GM23338 (cell line): ENCODE results near the gene MTR. TPM values are rescaled to one million over a fixed set of nuclear protein-coding genes. Genes with fewer than 3 reads are reported as not detected.

ENCODE experiments used
- ATAC-seq: fragments of 200-7000 bp; cut with Tn5 transposase; 3 replicates; pipeline ENCODE4 v1.9.1; 2020
- DNase-seq: peaks from one replicate; pipeline ENCODE4 v3.0.0-alpha.2; 2015; ENCODE audit warnings: low spot score
- H2AFZ ChIP-seq: fragments of 200-600 bp; sonication (generic); 2 replicates; pipeline ENCODE4 v1.8.0; 2016; ENCODE audit warnings: antibody characterized with exemption, mild to moderate bottlenecking, moderate library complexity
- H3F3A ChIP-seq: fragments of 200-600 bp; sonication (generic); replicated peaks from 2 replicates; pipeline ENCODE4 v1.8.0; 2017; ENCODE audit warnings: antibody characterized with exemption, mixed run types, low read depth
- H3K27ac ChIP-seq: fragments of 200-600 bp; sonication (generic); 2 replicates; pipeline ENCODE4 v1.6.1; 2016; ENCODE audit warnings: low read depth
- H3K27me3 ChIP-seq: fragments of 200-600 bp; sonication (generic); 2 replicates; pipeline ENCODE4 v1.8.0; 2016; ENCODE audit warnings: mild to moderate bottlenecking, mixed run types, moderate library complexity; ENCODE audit not compliant: insufficient read depth
- H3K36me3 ChIP-seq: fragments of 200-600 bp; sonication (generic); 2 replicates; pipeline ENCODE4 v1.8.0; 2016; ENCODE audit warnings: mild to moderate bottlenecking; ENCODE audit not compliant: insufficient read depth
- H3K4me1 ChIP-seq: fragments of 200-600 bp; sonication (generic); 2 replicates; pipeline ENCODE4 v1.8.0; 2016; ENCODE audit warnings: mild to moderate bottlenecking, moderate library complexity; ENCODE audit not compliant: insufficient read depth
- H3K4me2 ChIP-seq: fragments of 200-600 bp; sonication (generic); 2 replicates; pipeline ENCODE4 v1.7.1; 2017; ENCODE audit warnings: mixed run types
- H3K4me3 ChIP-seq: fragments of 200-600 bp; sonication (generic); 2 replicates; pipeline ENCODE4 v1.6.1; 2016; ENCODE audit warnings: mixed run types
- H3K79me2 ChIP-seq: fragments of 200-600 bp; sonication (generic); replicated peaks from 2 replicates; pipeline ENCODE4 v1.8.0; 2017; ENCODE audit warnings: mild to moderate bottlenecking; ENCODE audit not compliant: insufficient read depth
- H3K9me2 ChIP-seq: fragments of 200-600 bp; sonication (generic); 2 replicates; pipeline ENCODE4 v1.8.0; 2017; ENCODE audit not compliant: insufficient read depth
- H4K20me1 ChIP-seq: fragments of 200-600 bp; sonication (generic); replicated peaks from 2 replicates; pipeline ENCODE4 v1.8.0; 2017; ENCODE audit warnings: mild to moderate bottlenecking; ENCODE audit not compliant: insufficient read depth
- H3K27ac Mint-ChIP-seq: 2 replicates; pipeline ENCODE4 v1.8.0; 2020; ENCODE audit warnings: inconsistent platforms, mild to moderate bottlenecking, moderate library complexity, mixed read lengths
- H3K27me3 Mint-ChIP-seq: 3 replicates; pipeline ENCODE4 v1.8.0; 2022; ENCODE audit warnings: low read depth, mild to moderate bottlenecking, moderate library complexity, mixed read lengths, inconsistent platforms; ENCODE audit not compliant: insufficient read depth, poor library complexity
- H3K36me3 Mint-ChIP-seq: 3 replicates; pipeline ENCODE4 v1.8.0; 2021; ENCODE audit warnings: low read depth, mild to moderate bottlenecking, inconsistent platforms, moderate library complexity, mixed read lengths
- H3K4me1 Mint-ChIP-seq: 3 replicates; pipeline ENCODE4 v1.8.0; 2020; ENCODE audit warnings: mild to moderate bottlenecking, inconsistent platforms, mixed read lengths
- H3K4me3 Mint-ChIP-seq: 3 replicates; pipeline ENCODE4 v1.8.0; 2021; ENCODE audit warnings: moderate library complexity, mild to moderate bottlenecking, inconsistent platforms, mixed read lengths
- H3K9me3 Mint-ChIP-seq: 3 replicates; pipeline ENCODE4 v1.8.0; 2020; ENCODE audit warnings: moderate library complexity, mild to moderate bottlenecking, inconsistent platforms, mixed read lengths
- CREB1 ChIP-seq: fragments of 250-450 bp; sonication (Bioruptor Pico); IDR thresholded peaks from 2 replicates; pipeline ENCODE4 v1.5.0; 2020; ENCODE audit warnings: low read depth, mild to moderate bottlenecking, moderate library complexity
- CTCF ChIP-seq, 2 experiments: fragments of 200-600 bp in 1 of 2; sonication (generic) in 1 of 2; conservative IDR thresholded peaks; 2 replicates each; pipeline versions ENCODE4 v1.5.1 to v1.6.1; 2016 to 2017; ENCODE audit warnings: antibody characterized with exemption in 2 of 2, low read depth in 2 of 2, mild to moderate bottlenecking in 2 of 2, moderate library complexity in 1 of 2
- EZH2 ChIP-seq: fragments of 200-600 bp; sonication (generic); IDR thresholded peaks from one replicate; pipeline ENCODE4 v1.8.0; 2017; ENCODE audit warnings: antibody characterized with exemption, mild to moderate bottlenecking, low read depth; ENCODE audit not compliant: unreplicated experiment
- EZH2phosphoT487 ChIP-seq: fragments of 200-600 bp; sonication (generic); IDR thresholded peaks from one replicate; pipeline ENCODE4 v1.8.1; 2018; ENCODE audit warnings: antibody characterized with exemption; ENCODE audit not compliant: unreplicated experiment
- JUNB ChIP-seq: IDR thresholded peaks from one replicate; pipeline ENCODE4 v1.6.1; 2016; ENCODE audit warnings: antibody characterized with exemption; ENCODE audit not compliant: unreplicated experiment
- NANOG ChIP-seq: IDR thresholded peaks from 2 replicates; pipeline ENCODE4 v1.6.1; 2016; ENCODE audit warnings: antibody characterized with exemption, borderline replicate concordance
- POLR2AphosphoS5 ChIP-seq: IDR thresholded peaks from 2 replicates; pipeline ENCODE4 v1.6.1; 2016; ENCODE audit warnings: antibody characterized with exemption, low read depth
- STAT1 ChIP-seq: IDR thresholded peaks from one replicate; pipeline ENCODE4 v1.6.1; 2016; ENCODE audit warnings: antibody characterized with exemption; ENCODE audit not compliant: unreplicated experiment
- ZNF114 ChIP-seq: fragments of 250-450 bp; sonication (Bioruptor Pico); IDR thresholded peaks from 2 replicates; pipeline ENCODE4 v1.5.0; 2020; ENCODE audit warnings: mild to moderate bottlenecking, moderate library complexity
- ZNF331 ChIP-seq: fragments of 250-450 bp; sonication (Bioruptor Pico); IDR thresholded peaks from 2 replicates; pipeline ENCODE4 v1.5.0; 2020; ENCODE audit warnings: low read depth, mild to moderate bottlenecking, moderate library complexity
- polyA plus RNA-seq: library from polyadenylated mRNA; unstranded; fragments of >200 nt; fragmentation: Nextera tagmentation; extraction: Ambion mirVana; gene quantifications from 2 replicates; pipeline ENCODE4 v1.2.1, GENCODE V29; 2016
- total RNA-seq: library from RNA; depleted of rRNA; stranded (reverse); fragments of >200 nt; shearing (Covaris generic); gene quantifications from 2 replicates; pipeline ENCODE4 v1.2.3, GENCODE V29; 2014
- TF ChIP-seq, protein P1 (sequence below): IDR thresholded peaks from one replicate; pipeline ENCODE4 v1.6.1; 2018; ENCODE audit warnings: antibody characterized with exemption; ENCODE audit not compliant: unreplicated experiment
- TF ChIP-seq, protein P2 (sequence below): IDR thresholded peaks from 2 replicates; pipeline ENCODE4 v1.6.1; 2016; ENCODE audit warnings: antibody characterized with exemption
- TF ChIP-seq, protein P3 (sequence below): fragments of 250-450 bp; sonication (Bioruptor Pico); IDR thresholded peaks from 2 replicates; pipeline ENCODE4 v1.5.0; 2020; ENCODE audit warnings: mild to moderate bottlenecking, moderate library complexity

MTR gene
- total and polyA plus RNA-seq, 2 experiments from 2014 or later = 6.4 to 20.0 TPM

DNA sequence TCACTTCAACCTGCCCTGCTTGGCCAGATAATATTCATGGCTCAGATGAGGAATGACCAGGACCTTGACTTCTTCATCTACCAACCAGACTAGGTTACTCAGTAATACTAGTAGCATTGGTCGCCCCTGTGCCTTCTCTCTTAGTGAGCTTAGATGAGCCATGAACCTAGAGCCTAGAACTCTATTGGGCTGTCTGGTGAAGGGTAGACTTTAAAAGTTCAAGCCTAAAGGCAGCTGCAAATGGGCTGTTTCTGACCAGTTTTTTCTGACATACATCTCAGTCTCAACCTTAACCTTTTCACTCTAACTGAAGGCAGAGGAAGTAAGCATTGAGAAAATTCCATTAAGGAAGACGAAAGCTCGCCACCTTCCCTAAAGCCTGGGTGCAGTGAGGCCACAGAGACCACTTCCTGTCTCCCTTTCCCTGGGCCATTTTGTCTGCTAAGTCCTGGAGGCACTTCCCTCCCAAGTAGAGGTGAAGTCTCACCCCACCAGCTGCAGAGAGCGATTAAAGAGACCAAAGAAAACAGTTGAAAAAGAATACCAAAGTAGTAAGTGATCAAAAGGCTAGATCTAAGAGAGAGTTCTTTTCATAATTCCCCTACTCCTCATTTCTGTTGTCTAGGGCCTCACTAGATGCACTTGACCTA lies 53.3 kb downstream of the MTR start:
- TF ChIP-seq STAT1 = no peak
- TF ChIP-seq ZNF331 (CRISPR knock-in tag) = no peak
- TF ChIP-seq CREB1 (CRISPR knock-in tag) = no peak
- no peak for TF ChIP-seq CTCF (conservative IDR thresholded peaks at IDR 0.05; ENCODE audit: low read depth in 2 of 2)
- TF ChIP-seq EZH2 = no peak
- TF ChIP-seq JUNB = no peak
- no peak for TF ChIP-seq POLR2AphosphoS5
- TF ChIP-seq, protein P1, sequence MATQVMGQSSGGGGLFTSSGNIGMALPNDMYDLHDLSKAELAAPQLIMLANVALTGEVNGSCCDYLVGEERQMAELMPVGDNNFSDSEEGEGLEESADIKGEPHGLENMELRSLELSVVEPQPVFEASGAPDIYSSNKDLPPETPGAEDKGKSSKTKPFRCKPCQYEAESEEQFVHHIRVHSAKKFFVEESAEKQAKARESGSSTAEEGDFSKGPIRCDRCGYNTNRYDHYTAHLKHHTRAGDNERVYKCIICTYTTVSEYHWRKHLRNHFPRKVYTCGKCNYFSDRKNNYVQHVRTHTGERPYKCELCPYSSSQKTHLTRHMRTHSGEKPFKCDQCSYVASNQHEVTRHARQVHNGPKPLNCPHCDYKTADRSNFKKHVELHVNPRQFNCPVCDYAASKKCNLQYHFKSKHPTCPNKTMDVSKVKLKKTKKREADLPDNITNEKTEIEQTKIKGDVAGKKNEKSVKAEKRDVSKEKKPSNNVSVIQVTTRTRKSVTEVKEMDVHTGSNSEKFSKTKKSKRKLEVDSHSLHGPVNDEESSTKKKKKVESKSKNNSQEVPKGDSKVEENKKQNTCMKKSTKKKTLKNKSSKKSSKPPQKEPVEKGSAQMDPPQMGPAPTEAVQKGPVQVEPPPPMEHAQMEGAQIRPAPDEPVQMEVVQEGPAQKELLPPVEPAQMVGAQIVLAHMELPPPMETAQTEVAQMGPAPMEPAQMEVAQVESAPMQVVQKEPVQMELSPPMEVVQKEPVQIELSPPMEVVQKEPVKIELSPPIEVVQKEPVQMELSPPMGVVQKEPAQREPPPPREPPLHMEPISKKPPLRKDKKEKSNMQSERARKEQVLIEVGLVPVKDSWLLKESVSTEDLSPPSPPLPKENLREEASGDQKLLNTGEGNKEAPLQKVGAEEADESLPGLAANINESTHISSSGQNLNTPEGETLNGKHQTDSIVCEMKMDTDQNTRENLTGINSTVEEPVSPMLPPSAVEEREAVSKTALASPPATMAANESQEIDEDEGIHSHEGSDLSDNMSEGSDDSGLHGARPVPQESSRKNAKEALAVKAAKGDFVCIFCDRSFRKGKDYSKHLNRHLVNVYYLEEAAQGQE = no peak
- TF ChIP-seq, protein P2, sequence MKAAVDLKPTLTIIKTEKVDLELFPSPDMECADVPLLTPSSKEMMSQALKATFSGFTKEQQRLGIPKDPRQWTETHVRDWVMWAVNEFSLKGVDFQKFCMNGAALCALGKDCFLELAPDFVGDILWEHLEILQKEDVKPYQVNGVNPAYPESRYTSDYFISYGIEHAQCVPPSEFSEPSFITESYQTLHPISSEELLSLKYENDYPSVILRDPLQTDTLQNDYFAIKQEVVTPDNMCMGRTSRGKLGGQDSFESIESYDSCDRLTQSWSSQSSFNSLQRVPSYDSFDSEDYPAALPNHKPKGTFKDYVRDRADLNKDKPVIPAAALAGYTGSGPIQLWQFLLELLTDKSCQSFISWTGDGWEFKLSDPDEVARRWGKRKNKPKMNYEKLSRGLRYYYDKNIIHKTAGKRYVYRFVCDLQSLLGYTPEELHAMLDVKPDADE = no peak
- no peak for TF ChIP-seq EZH2phosphoT487
- no peak for TF ChIP-seq NANOG
- TF ChIP-seq, protein P3, sequence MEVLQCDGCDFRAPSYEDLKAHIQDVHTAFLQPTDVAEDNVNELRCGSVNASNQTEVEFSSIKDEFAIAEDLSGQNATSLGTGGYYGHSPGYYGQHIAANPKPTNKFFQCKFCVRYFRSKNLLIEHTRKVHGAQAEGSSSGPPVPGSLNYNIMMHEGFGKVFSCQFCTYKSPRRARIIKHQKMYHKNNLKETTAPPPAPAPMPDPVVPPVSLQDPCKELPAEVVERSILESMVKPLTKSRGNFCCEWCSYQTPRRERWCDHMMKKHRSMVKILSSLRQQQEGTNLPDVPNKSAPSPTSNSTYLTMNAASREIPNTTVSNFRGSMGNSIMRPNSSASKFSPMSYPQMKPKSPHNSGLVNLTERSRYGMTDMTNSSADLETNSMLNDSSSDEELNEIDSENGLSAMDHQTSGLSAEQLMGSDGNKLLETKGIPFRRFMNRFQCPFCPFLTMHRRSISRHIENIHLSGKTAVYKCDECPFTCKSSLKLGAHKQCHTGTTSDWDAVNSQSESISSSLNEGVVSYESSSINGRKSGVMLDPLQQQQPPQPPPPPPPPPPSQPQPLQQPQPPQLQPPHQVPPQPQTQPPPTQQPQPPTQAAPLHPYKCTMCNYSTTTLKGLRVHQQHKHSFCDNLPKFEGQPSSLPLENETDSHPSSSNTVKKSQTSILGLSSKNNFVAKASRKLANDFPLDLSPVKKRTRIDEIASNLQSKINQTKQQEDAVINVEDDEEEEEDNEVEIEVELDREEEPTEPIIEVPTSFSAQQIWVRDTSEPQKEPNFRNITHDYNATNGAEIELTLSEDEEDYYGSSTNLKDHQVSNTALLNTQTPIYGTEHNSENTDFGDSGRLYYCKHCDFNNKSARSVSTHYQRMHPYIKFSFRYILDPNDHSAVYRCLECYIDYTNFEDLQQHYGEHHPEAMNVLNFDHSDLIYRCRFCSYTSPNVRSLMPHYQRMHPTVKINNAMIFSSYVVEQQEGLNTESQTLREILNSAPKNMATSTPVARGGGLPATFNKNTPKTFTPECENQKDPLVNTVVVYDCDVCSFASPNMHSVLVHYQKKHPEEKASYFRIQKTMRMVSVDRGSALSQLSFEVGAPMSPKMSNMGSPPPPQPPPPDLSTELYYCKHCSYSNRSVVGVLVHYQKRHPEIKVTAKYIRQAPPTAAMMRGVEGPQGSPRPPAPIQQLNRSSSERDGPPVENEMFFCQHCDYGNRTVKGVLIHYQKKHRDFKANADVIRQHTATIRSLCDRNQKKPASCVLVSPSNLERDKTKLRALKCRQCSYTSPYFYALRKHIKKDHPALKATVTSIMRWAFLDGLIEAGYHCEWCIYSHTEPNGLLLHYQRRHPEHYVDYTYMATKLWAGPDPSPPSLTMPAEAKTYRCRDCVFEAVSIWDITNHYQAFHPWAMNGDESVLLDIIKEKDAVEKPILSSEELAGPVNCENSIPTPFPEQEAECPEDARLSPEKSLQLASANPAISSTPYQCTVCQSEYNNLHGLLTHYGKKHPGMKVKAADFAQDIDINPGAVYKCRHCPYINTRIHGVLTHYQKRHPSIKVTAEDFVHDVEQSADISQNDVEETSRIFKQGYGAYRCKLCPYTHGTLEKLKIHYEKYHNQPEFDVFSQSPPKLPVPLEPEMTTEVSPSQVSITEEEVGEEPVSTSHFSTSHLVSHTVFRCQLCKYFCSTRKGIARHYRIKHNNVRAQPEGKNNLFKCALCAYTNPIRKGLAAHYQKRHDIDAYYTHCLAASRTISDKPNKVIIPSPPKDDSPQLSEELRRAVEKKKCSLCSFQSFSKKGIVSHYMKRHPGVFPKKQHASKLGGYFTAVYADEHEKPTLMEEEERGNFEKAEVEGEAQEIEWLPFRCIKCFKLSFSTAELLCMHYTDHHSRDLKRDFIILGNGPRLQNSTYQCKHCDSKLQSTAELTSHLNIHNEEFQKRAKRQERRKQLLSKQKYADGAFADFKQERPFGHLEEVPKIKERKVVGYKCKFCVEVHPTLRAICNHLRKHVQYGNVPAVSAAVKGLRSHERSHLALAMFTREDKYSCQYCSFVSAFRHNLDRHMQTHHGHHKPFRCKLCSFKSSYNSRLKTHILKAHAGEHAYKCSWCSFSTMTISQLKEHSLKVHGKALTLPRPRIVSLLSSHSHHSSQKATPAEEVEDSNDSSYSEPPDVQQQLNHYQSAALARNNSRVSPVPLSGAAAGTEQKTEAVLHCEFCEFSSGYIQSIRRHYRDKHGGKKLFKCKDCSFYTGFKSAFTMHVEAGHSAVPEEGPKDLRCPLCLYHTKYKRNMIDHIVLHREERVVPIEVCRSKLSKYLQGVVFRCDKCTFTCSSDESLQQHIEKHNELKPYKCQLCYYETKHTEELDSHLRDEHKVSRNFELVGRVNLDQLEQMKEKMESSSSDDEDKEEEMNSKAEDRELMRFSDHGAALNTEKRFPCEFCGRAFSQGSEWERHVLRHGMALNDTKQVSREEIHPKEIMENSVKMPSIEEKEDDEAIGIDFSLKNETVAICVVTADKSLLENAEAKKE (CRISPR knock-in tag) = no peak
- TF ChIP-seq ZNF114 (CRISPR knock-in tag) = no peak
- Histone ChIP-seq H3F3A (no peaks in the 10 kb centered on the region), H2AFZ (no peak overlapping the region), H3K36me3 (no peaks in the 10 kb centered on the region; the same call in 1 of the 2 replicates), H3K27me3 (no peaks in the 10 kb centered on the region), H3K79me2 (no peaks in the 10 kb centered on the region; the same call in 1 of the 2 replicates), H3K9me2 (no peaks in the 10 kb centered on the region), H3K27ac (no peak overlapping the region), H3K4me1 (no peaks in the 10 kb centered on the region), H4K20me1 (0 out of 2 replicates have a peak, but pooled peaks cover 4% of the 10 kb centered on the region), H3K4me3 (no peak overlapping the region), H3K4me2 (no peak overlapping the region)
- Mint-ChIP-seq H3K4me3 (no peak overlapping the region), H3K27me3 (no peaks in the 10 kb centered on the region), H3K36me3 (no peaks in the 10 kb centered on the region; the same call in 1 of the 3 replicates), H3K9me3 (no peaks in the 10 kb centered on the region), H3K4me1 (no peaks in the 10 kb centered on the region; the same call in 2 of the 3 replicates), H3K27ac (no peak overlapping the region)
- ATAC-seq (no peak), DNase-seq (no peak)
